OCI-LY1 (cell line): ENCODE results near the gene F2RL2.

Experiments
- H2AFZ ChIP-seq: fragments of 200-600 bp; sonication (generic), shearing (Covaris generic); 2 replicates; pipeline ENCODE4 v1.6.0; 2014; ENCODE audit warnings: antibody characterized with exemption, mild to moderate bottlenecking, low read length
- H3F3A ChIP-seq: fragments of 200-600 bp; sonication (generic), shearing (Covaris generic); 2 replicates; pipeline ENCODE4 v1.6.0; 2014; ENCODE audit warnings: mild to moderate bottlenecking, antibody characterized with exemption, low read length, moderate library complexity; ENCODE audit not compliant: insufficient read depth
- H3K27ac ChIP-seq: fragments of 200-600 bp; sonication (generic); 2 replicates; pipeline ENCODE4 v1.5.1; 2014; ENCODE audit warnings: low read length, mixed run types, mild to moderate bottlenecking, low read depth; ENCODE audit not compliant: poor library complexity, severe bottlenecking
- H3K27me3 ChIP-seq: fragments of 200-600 bp; sonication (generic); 2 replicates; pipeline ENCODE4 v1.6.0; 2014; ENCODE audit warnings: antibody characterized with exemption, mild to moderate bottlenecking, low read length, moderate library complexity; ENCODE audit not compliant: insufficient read depth
- H3K36me3 ChIP-seq: fragments of 200-600 bp; sonication (generic); 2 replicates; pipeline ENCODE4 v1.6.1; 2014; ENCODE audit warnings: mild to moderate bottlenecking, antibody characterized with exemption, low read length, moderate library complexity, mixed read lengths; ENCODE audit not compliant: insufficient read depth
- H3K4me1 ChIP-seq: fragments of 200-600 bp; sonication (generic); 2 replicates; pipeline ENCODE4 v1.5.1; 2014; ENCODE audit warnings: mild to moderate bottlenecking, low read length, moderate library complexity; ENCODE audit not compliant: insufficient read depth, severe bottlenecking
- H3K4me2 ChIP-seq: fragments of 200-600 bp; sonication (generic), shearing (Covaris generic); 2 replicates; pipeline ENCODE4 v1.6.1; 2014; ENCODE audit warnings: low read length
- H3K4me3 ChIP-seq: fragments of 200-600 bp; sonication (generic); 2 replicates; pipeline ENCODE4 v1.5.1; 2014; ENCODE audit warnings: low read length, low read depth, mild to moderate bottlenecking, mixed read lengths; ENCODE audit not compliant: poor library complexity, severe bottlenecking
- H3K79me2 ChIP-seq: fragments of 200-600 bp; shearing (Covaris generic); 2 replicates; pipeline ENCODE4 v1.6.1; 2016; ENCODE audit warnings: mixed run types, low read length, mixed read lengths; ENCODE audit not compliant: insufficient read depth
- H3K9ac ChIP-seq: fragments of 200-600 bp; sonication (generic), shearing (Covaris generic); 2 replicates; pipeline ENCODE4 v1.6.1; 2014; ENCODE audit warnings: mild to moderate bottlenecking, low read length, mixed read lengths
- H3K9me2 ChIP-seq: fragments of 200-600 bp; sonication (generic), shearing (Covaris generic); 2 replicates; pipeline ENCODE4 v1.6.1; 2014; ENCODE audit warnings: low read depth, mild to moderate bottlenecking, low read length, mixed read lengths
- H3K9me3 ChIP-seq: fragments of 200-600 bp; shearing (Covaris generic); 2 replicates; pipeline ENCODE4 v1.6.1; 2014; ENCODE audit warnings: low read length, mixed read lengths
- H4K20me1 ChIP-seq: fragments of 200-600 bp; sonication (generic), shearing (Covaris generic); 2 replicates; pipeline ENCODE4 v1.6.0; 2016; ENCODE audit warnings: mild to moderate bottlenecking, low read length; ENCODE audit not compliant: insufficient read depth
- CTCF ChIP-seq: fragments of 200-600 bp; sonication (generic), shearing (Covaris generic); IDR thresholded peaks from 2 replicates; pipeline ENCODE4 v1.5.1; 2017; ENCODE audit warnings: mild to moderate bottlenecking, antibody characterized with exemption, low read length, moderate library complexity, mixed read lengths
- EZH2 ChIP-seq: fragments of 200-600 bp; sonication (generic), shearing (Covaris generic); IDR thresholded peaks from 2 replicates; pipeline ENCODE4 v1.8.0; 2017; ENCODE audit warnings: borderline replicate concordance, mixed run types, mild to moderate bottlenecking, antibody characterized with exemption, low read length, moderate library complexity, mixed read lengths

Gene F2RL2

GRCh38 chr5:76662521-76662920, 39.3 kb upstream of the F2RL2 start:
- Histone ChIP-seq H3K27ac (no peak overlapping the region), H3K9me2 (no peaks in the 10 kb centered on the region), H3K4me3 (no peak overlapping the region), H3K27me3 (no peaks in the 10 kb centered on the region), H2AFZ (no peak overlapping the region), H3K9me3 (no peaks in the 10 kb centered on the region), H3K4me2 (no peak overlapping the region), H3K36me3 (no peaks in the 10 kb centered on the region), H3K4me1 (no peaks in the 10 kb centered on the region), H3K79me2 (no peaks in the 10 kb centered on the region), H3K9ac (no peak overlapping the region), H4K20me1 (no peaks in the 10 kb centered on the region), H3F3A (no peaks in the 10 kb centered on the region)
- TF ChIP-seq CTCF (no peak), EZH2 (no peak)

DNA sequence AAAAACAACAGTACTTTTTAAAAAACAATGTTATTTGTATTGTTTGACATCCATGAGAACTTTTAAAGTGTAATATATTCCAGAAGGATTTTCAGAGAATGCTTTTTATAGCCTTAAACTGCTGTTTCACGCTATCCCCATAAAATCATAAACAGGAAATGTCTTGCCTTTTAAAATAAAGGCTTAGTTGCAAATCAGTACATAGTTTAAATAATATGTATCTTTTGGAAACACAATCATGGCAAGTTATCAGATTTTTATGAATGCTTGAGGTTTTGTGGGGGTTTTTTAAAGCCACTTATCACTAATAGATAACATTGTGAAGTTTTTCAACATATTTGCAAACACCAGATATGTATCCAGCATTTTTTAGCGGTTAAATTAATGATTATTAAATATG, 37.2 kb upstream of the F2RL2 start:
- no peak overlapping the region for H3K4me2 ChIP-seq
- no peak overlapping the region for H3K27ac ChIP-seq
- H3K27me3 ChIP-seq = no peaks in the 10 kb centered on the region
- no peaks in the 10 kb centered on the region for H3K36me3 ChIP-seq
- H4K20me1 ChIP-seq = no peaks in the 10 kb centered on the region
- H3K4me1 ChIP-seq = no peaks in the 10 kb centered on the region
- no peaks in the 10 kb centered on the region for H3K9me3 ChIP-seq
- H3K9ac ChIP-seq = no peak overlapping the region
- no peak for TF ChIP-seq CTCF
- no peaks in the 10 kb centered on the region for H3F3A ChIP-seq
- H3K4me3 ChIP-seq = no peak overlapping the region
- H3K79me2 ChIP-seq = no peaks in the 10 kb centered on the region
- H2AFZ ChIP-seq = no peak overlapping the region
- no peaks in the 10 kb centered on the region for H3K9me2 ChIP-seq

DNA sequence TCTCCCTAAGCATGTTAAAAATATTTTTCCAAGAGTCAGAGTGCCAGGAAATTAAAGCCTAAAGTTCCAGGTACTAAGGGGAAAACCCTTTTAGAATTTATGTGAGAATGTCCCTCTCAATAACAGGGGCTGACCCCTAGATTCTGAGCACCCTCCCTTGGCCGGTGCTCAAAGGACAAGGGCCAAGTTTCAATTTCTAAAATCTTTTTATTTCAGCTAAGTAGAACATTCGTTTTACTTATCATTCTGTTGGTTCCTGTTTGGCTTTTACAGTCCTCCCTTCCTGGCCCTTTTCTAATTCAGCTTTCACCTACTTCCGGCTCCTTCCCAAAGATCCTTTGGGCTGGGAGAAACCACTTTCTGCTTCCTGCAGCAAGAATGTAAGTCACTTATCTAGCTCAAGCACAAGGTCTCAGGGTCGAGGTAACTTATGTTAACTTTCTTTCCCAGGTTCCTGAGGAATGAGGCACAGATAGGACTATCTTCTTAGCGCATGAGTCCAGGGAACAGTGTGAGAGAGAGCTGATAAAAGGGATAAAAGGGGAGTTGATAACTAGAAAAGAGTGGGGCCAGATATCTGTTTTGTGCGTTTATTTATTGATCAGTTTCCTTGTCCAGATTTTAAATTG, 34.6 kb upstream of the F2RL2 start:
- Histone ChIP-seq H3K4me1 (no peaks in the 10 kb centered on the region), H3K4me3 (no peak overlapping the region), H3K9me2 (no peaks in the 10 kb centered on the region), H3F3A (no peaks in the 10 kb centered on the region), H3K9ac (no peak overlapping the region), H4K20me1 (no peaks in the 10 kb centered on the region), H3K79me2 (no peaks in the 10 kb centered on the region), H3K9me3 (no peaks in the 10 kb centered on the region), H3K4me2 (no peak overlapping the region), H3K36me3 (no peaks in the 10 kb centered on the region), H3K27ac (no peak overlapping the region), H3K27me3 (no peaks in the 10 kb centered on the region), H2AFZ (no peak overlapping the region)
- TF ChIP-seq EZH2 = no peak
- no peak for TF ChIP-seq CTCF
